ENCODE results near the gene HNRNPA3. TPM values are rescaled to one million over a fixed set of nuclear protein-coding genes. Genes with fewer than 3 reads are reported as not detected.
"Not testable (repeated sequence)": the region's sequence is repeated elsewhere in the genome, so short reads cannot be mapped to it uniquely, and the experiment has no call there.

HNRNPA3 gene
- total RNA-seq, 1 donor from 2014 or later: 304 TPM

GRCh38 chr2:177221970-177222369 lies 9.4 kb downstream of the HNRNPA3 start:
- H3K9me3 Mint-ChIP-seq: no peaks in the 10 kb centered on the region

GRCh38 chr2:177223436-177223835 lies 10.8 kb downstream of the HNRNPA3 start:
- not testable (repeated sequence) for H3K27me3 Mint-ChIP-seq; DNase-seq (ENCODE audit: extremely low spot score, unreplicated experiment); H3K27ac Mint-ChIP-seq; H3K4me3 Mint-ChIP-seq; H3K9me3 Mint-ChIP-seq
- Mint-ChIP-seq H3K4me1 (ENCODE audit: unreplicated experiment) (peaks cover 12% of the 10 kb centered on the region), H3K36me3 (peaks cover 38% of the 10 kb centered on the region)

More at GRCh38 chr2:177221970-177222369, 9.4 kb downstream of the HNRNPA3 start:
- TF ChIP-seq, protein P1, sequence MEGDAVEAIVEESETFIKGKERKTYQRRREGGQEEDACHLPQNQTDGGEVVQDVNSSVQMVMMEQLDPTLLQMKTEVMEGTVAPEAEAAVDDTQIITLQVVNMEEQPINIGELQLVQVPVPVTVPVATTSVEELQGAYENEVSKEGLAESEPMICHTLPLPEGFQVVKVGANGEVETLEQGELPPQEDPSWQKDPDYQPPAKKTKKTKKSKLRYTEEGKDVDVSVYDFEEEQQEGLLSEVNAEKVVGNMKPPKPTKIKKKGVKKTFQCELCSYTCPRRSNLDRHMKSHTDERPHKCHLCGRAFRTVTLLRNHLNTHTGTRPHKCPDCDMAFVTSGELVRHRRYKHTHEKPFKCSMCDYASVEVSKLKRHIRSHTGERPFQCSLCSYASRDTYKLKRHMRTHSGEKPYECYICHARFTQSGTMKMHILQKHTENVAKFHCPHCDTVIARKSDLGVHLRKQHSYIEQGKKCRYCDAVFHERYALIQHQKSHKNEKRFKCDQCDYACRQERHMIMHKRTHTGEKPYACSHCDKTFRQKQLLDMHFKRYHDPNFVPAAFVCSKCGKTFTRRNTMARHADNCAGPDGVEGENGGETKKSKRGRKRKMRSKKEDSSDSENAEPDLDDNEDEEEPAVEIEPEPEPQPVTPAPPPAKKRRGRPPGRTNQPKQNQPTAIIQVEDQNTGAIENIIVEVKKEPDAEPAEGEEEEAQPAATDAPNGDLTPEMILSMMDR (conservative IDR thresholded peaks at IDR 0.05): no peak
- DNase-seq (ENCODE audit: extremely low spot score, unreplicated experiment): no peak
- Mint-ChIP-seq H3K4me1 (ENCODE audit: unreplicated experiment) (peaks cover 10% of the 10 kb centered on the region), H3K4me3 (no peak overlapping the region), H3K27ac (peak overlapping the region; percentile 67), H3K27me3 (no peaks in the 10 kb centered on the region), H3K36me3 (peaks cover 48% of the 10 kb centered on the region)

- Mint-ChIP-seq H3K4me3 (no peak overlapping the region), H3K27me3 (no peaks in the 10 kb centered on the region), H3K9me3 (no peaks in the 10 kb centered on the region), H3K4me1 (ENCODE audit: unreplicated experiment) (peaks cover 8% of the 10 kb centered on the region), H3K36me3 (peaks cover 34% of the 10 kb centered on the region), H3K27ac (peak overlapping the region; percentile 80)
- TF ChIP-seq, protein P1 (conservative IDR thresholded peaks at IDR 0.05): no peak
- no peak for DNase-seq (ENCODE audit: extremely low spot score, unreplicated experiment)
These were observed 13.4 kb downstream of the HNRNPA3 start for GRCh38 chr2:177225965-177226360.

DNA sequence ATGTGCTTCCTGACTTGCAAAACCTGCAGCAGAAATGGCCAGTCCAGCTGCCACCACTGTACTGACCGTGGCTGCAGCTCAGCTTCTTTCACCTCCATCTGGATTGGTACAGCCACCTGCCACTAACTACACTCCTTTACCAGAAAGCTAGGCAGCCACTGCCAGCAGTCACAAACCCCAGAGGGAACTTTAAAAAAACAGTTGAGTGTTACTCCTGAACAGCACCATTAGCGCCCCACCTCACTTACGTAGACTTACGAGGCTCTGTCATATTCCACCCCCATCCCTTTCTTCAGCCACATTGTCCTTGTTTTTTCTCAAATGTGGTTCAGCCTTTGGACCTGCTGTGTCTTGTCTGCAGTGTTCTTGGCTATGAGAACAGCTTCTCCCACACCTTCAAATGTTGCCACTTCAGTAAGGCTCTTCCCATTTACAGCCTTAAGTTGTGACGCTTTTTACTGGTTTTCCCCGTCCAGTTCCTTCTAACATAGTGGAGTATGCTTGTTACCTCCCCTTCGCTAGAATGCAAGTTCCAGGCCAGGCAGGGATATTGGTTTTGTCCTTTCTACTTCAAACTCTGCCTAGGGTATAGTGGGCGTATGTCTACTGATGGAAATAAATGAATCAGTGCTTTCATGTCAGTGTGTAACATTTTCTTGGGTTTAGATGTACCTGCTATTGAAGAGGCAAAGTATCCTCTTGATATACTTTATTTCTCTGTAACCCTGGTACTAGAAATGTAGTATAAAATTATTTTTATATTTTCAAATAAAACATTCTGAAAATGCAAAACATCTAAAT lies 17.0 kb downstream of the HNRNPA3 start:
- H3K27ac Mint-ChIP-seq: peak overlapping the region; percentile 28
- H3K4me1 Mint-ChIP-seq (ENCODE audit: unreplicated experiment): peaks cover 8% of the 10 kb centered on the region
- H3K4me3 Mint-ChIP-seq: no peak overlapping the region
- no peaks in the 10 kb centered on the region for H3K27me3 Mint-ChIP-seq
- TF ChIP-seq, protein P1 (conservative IDR thresholded peaks at IDR 0.05): no peak
- no peaks in the 10 kb centered on the region for H3K9me3 Mint-ChIP-seq
- peaks cover 43% of the 10 kb centered on the region for H3K36me3 Mint-ChIP-seq
- DNase-seq (ENCODE audit: extremely low spot score, unreplicated experiment): no peak

DNA sequence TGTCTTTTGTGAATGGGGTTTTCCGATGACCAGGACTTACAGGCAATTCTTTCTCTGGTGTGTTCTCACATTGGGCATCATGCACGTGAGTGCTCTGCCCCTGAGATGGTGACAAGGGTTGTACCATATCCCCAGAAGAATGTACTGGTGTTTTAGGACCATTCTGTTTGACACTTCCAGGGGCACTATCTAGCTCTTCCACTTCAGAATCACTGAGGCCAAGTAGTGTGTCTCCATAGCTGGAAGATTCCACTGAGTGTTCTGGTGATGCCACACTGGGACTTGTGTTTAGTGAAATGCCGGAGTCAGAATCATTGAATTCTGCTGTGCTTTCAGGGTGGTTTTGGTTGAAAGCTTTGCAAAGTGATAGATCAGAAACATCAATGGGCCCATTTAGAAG lies 18.7 kb downstream of the HNRNPA3 start:
- Mint-ChIP-seq H3K27me3 (no peaks in the 10 kb centered on the region), H3K36me3 (peaks cover 43% of the 10 kb centered on the region), H3K9me3 (no peaks in the 10 kb centered on the region), H3K27ac (peak overlapping the region; percentile 34), H3K4me1 (ENCODE audit: unreplicated experiment) (peaks cover 8% of the 10 kb centered on the region), H3K4me3 (no peak overlapping the region)
- DNase-seq (ENCODE audit: extremely low spot score, unreplicated experiment): no peak
- TF ChIP-seq, protein P1 (conservative IDR thresholded peaks at IDR 0.05): no peak

- peaks cover 43% of the 10 kb centered on the region for H3K36me3 Mint-ChIP-seq
- no peak overlapping the region for H3K4me3 Mint-ChIP-seq
- peaks cover 5% of the 10 kb centered on the region for H3K4me1 Mint-ChIP-seq (ENCODE audit: unreplicated experiment)
- H3K27ac Mint-ChIP-seq: no peak overlapping the region
- no peak for DNase-seq (ENCODE audit: extremely low spot score, unreplicated experiment)
- H3K9me3 Mint-ChIP-seq: no peaks in the 10 kb centered on the region
- TF ChIP-seq, protein P1 (conservative IDR thresholded peaks at IDR 0.05): no peak
- no peaks in the 10 kb centered on the region for H3K27me3 Mint-ChIP-seq
These were observed 19.6 kb downstream of the HNRNPA3 start for GRCh38 chr2:177232098-177232704.
